ENCODE data around the gene RTN1. TPM values are rescaled to one million over a fixed set of nuclear protein-coding genes. Genes with fewer than 3 reads are reported as not detected.

Gene RTN1
- total RNA-seq, 1 experiment from 2014 or later, result not detected

DNA sequence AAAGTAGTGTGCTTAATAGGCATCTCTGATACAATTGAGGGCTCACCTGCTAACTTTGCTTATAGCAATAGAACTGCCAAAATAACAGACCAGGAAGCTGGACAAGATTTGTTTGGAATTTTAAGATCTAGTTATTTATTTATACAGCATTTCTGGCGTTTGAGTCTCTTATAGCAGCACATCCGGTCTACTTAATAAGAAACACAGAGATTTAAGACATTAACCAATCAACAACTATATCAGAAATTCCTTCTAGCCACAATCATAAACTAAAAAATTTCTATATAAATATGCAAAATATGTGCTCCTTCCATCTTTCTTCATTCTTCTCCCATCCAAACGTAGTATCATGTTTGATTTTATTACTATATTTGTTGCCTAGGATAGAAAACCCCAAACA lies 2.6 kb downstream of the RTN1 start:
- DNase-seq (ENCODE audit: low read depth, low spot score), result no peak
- in situ Hi-C loops (cut with HindIII; ENCODE audit: low pct_unique_long_range_greater_than_20kb, low sequenced_read_pairs), result no loop called here

DNA sequence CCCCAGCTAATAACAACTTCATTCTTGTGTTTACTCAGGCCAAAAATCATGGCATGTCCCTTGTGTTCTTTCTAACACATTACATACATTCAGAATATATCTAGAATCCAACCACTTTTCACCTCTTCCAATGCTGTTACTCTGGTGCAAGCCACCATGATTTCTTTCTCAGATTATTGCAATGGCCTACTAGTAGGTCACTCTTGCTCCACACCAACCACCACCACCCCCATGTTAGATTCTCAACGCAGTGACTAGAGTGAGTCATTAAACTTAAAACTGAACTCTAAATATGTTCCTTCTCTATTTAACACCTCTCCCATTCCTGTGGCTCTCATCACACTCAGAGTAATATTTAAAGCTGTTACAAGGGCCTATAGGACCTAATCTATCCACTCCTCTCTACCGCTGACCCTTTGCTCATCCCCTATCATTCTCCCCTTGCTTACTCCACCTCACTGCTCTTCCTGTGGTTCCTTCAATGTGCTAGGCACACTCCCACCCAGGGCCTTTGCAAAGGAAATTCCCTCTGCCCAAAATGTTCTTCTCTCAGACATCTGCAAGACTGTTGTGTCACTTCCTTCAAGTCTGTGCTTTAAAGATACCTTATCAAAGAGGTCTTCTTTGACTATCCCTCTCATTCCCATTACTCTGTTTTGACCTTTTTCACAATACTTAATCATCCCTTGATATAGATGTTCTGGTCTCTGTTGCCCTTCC lies 6.6 kb downstream of the RTN1 start:
- in situ Hi-C loops (cut with HindIII; ENCODE audit: low pct_unique_long_range_greater_than_20kb, low sequenced_read_pairs), result no loop called here
- DNase-seq (ENCODE audit: low read depth, low spot score), result no peak

DNA sequence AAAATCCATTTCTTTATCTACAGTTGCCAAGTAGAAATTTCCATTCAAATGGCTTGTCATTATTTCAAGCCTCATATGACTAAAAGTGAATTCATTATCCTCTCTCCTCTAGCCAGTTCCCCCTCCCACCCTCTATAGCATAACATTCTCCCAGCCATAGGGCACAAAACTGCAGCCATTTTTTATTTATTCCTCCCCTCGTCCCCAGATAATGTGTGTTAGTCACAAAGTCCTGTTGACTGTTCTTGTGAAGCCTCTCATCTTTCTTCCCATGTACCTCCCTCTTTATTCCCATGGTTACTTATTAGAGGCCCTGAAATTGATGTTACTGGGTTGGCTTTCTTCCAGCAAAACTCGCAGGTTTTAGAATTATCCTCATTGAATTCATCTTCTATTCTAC lies 13.2 kb downstream of the RTN1 start:
- no peak for DNase-seq (ENCODE audit: low read depth, low spot score)
- in situ Hi-C loops (cut with HindIII; ENCODE audit: low pct_unique_long_range_greater_than_20kb, low sequenced_read_pairs), result no loop called here

DNA sequence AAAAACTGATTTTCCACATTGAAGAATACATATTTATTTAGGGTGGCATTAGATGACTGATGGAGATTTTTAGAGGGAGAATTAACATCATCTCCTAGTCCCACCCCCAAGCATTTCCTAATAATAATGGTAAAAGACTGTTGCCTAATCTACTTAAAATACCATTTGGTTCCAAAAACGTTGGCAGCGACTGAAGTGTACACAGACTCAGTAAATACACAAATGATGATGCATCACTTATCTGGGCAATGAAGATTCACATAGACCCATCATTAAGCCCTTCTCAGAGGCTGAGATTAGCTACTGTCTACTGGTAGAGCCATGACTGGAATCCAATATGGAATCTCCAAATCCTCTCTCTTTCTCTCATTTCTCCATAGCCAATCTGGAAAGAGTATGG lies 18.2 kb downstream of the RTN1 start:
- in situ Hi-C loops (cut with HindIII; ENCODE audit: low pct_unique_long_range_greater_than_20kb, low sequenced_read_pairs), result no loop called here

DNA sequence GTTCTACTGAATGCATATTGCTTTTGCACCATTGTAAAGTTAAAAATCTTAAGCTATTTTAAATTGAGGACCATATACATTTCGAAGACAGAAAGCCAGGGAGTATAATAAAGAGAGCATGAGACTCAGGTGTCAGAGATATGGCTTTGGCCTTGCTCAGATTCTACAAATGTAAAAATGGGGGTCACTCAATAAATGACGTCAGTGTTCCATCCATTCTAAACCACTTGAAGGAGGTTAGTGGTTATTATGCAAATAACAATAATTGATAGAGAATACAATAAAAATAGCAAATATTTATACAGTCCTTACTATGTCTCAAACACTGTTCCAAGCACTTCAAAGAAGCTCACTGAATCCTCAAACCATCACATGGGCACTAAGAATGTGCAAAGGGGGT lies 20.1 kb downstream of the RTN1 start:
- in situ Hi-C loops (cut with HindIII; ENCODE audit: low pct_unique_long_range_greater_than_20kb, low sequenced_read_pairs), result no loop called here
- DNase-seq (ENCODE audit: low read depth, low spot score), result no peak

More for the DNA sequence above, 18.2 kb downstream of the RTN1 start:
- DNase-seq (ENCODE audit: low read depth, low spot score), result no peak

DNA sequence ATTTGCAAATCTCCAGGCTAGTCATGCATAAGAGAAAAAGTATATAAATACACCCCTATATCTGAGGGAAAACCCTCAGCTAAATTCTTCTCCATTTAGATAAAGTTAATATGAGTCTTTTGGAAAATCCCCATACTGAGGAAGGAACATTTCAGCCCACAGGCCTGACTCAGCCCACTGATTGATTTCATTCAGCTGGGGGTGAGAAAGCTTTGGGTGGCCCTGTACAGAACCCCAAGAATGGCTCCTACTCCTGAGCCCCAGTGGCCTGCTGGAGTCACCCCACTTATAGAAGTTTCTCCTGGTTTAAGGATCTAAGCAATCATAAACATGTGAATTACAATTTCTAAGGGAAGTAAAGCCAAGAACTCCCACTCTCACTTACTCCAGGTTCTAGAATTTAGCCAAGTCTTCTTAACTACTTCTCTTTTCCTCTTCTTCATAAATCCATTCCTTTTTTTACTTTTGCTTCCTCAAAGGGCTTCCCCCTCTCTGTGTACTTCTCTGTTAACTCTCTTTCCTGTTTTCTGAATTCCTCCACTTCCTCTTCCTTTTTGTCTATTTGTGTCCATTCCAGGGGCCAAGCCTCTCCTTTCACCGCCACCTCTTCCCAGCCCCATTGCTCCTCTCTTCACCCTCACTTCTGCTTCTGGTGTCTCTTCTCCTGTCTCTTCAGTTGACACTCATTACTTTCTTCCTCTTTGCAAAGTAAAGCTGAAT lies 21.0 kb downstream of the RTN1 start:
- in situ Hi-C loops (cut with HindIII; ENCODE audit: low pct_unique_long_range_greater_than_20kb, low sequenced_read_pairs), result no loop called here
- DNase-seq (ENCODE audit: low read depth, low spot score), result no peak

DNA sequence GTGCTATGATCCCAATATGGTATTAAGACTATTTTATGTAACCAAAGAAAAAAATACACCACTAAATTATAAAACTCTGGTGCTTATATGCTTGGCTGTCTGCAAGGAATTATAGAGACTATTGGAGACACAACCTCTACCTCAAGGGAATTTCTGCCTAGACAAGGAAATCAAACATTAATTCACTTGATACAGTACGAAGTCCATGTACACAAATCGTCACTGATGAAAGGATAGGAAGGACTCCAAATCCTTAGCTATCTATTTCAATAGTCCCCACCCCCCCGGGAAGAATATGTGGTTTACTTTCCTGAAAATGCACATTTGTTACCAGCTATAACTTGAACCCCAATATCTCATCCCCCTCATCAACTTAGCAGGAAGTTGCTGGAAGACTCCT lies 21.9 kb downstream of the RTN1 start:
- in situ Hi-C loops (cut with HindIII; ENCODE audit: low pct_unique_long_range_greater_than_20kb, low sequenced_read_pairs), result no loop called here
- DNase-seq (ENCODE audit: low read depth, low spot score), result no peak

DNA sequence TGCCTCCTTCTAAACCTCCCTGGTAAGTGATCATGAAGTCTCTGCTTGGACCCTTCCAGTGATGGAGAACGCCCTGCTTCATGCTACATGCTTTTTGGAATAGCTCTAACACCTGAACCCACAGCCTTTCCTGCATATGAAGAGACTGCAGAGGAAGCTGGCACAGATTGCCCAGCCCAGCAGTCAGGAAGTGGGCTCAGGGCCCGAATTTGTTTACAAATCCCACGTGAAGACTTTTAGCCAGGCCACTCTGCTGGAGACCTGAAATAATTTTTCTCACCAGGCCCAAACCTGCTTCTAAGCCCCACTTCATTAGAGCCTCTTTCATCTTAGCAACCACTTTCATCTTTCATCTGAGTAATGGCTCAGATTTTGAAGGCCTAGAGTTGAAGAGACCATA lies 22.9 kb downstream of the RTN1 start:
- in situ Hi-C loops (cut with HindIII; ENCODE audit: low pct_unique_long_range_greater_than_20kb, low sequenced_read_pairs), result no loop called here
- DNase-seq (ENCODE audit: low read depth, low spot score), result no peak

DNA sequence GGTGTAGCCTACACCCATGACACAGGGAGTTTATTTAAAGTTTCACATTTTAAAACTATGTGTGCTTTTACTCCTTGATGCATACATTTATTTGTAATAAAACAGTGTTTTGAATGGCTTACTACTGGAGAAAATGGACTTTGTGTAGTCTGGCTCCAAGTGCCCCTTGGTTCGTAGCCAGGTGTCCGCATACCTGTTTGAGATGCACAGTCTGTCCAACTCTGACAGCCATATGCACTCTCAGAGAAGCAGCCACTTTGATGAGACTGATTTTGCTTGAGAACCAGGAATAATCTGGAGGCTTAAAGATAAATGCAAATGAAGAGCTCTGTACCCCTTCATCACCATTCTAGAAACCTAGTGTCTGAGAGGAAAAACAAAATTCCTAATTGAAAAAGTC lies 24.0 kb downstream of the RTN1 start:
- in situ Hi-C loops (cut with HindIII; ENCODE audit: low pct_unique_long_range_greater_than_20kb, low sequenced_read_pairs), result no loop called here
- DNase-seq (ENCODE audit: low read depth, low spot score), result no peak

DNA sequence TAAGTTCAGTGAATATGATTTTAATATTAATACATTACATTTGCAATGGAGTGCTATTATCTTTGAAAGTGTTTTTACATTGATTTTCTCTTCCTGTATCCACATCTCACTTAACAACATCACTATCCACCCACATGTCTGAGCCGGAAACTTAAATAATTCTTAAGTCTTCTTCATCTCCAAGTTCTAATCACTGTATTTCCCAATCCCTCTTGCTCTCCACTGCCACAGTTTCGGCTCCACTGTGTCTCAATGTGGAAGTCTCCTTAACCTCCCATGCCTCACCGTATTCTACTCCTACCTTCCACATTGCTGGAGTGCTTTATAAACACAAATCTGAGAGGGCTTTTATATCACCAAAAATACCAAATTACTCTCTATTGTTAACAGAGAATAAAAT lies 25.3 kb downstream of the RTN1 start:
- in situ Hi-C loops (cut with HindIII; ENCODE audit: low pct_unique_long_range_greater_than_20kb, low sequenced_read_pairs), result no loop called here
- DNase-seq (ENCODE audit: low read depth, low spot score), result no peak

DNA sequence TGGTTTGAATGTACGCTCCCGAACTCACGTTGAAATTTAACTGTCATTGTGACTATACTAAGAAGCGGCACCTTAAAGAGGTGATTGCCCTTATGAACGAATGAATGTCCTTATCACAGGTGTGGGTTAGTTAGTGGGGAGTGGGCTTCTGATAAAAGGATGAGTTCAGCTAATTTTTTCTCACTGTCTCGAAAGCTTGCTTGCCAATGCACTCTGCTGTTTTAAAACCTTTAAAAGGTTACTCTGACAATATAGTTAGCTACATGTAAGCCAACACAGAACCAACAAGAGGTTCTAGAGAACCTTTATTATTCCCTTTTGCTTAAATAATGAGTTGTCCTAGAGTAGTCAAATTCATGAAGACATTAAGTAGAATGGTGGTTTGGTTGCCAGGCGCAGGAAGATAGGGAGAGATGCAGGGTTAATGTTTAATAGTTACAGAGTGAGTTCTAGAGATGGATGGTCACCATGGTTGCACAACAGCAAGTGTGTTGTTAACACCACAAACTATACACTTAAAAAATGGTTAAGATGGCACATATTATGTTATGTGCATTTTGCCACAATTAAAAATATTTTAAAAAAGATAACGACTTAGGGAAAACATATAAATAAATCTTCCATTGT lies 26.3 kb downstream of the RTN1 start:
- in situ Hi-C loops (cut with HindIII; ENCODE audit: low pct_unique_long_range_greater_than_20kb, low sequenced_read_pairs), result no loop called here

DNA sequence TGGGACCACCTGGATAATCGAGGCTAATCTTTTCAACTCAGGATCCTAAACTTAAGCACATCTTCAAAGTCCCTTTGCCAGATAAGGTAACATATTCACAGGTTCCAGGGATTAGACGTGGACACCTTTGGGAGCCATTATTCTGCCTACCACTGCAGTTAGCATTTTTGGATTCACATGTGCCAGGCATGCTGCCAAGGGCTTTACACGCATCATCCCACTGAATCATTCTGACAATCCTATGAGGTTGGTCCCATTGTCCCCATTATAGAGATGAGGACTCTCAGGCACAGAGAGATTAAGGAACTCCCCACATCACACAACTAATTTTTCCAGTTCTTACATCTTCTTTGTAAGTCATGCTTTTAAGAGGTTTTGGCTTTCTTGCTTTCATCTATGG lies 34.5 kb downstream of the RTN1 start:
- DNase-seq (ENCODE audit: low read depth, low spot score), result no peak
- in situ Hi-C loops (cut with HindIII; ENCODE audit: low pct_unique_long_range_greater_than_20kb, low sequenced_read_pairs), result no loop called here

More for the DNA sequence above, 26.3 kb downstream of the RTN1 start:
- no peak for DNase-seq (ENCODE audit: low read depth, low spot score)

DNA sequence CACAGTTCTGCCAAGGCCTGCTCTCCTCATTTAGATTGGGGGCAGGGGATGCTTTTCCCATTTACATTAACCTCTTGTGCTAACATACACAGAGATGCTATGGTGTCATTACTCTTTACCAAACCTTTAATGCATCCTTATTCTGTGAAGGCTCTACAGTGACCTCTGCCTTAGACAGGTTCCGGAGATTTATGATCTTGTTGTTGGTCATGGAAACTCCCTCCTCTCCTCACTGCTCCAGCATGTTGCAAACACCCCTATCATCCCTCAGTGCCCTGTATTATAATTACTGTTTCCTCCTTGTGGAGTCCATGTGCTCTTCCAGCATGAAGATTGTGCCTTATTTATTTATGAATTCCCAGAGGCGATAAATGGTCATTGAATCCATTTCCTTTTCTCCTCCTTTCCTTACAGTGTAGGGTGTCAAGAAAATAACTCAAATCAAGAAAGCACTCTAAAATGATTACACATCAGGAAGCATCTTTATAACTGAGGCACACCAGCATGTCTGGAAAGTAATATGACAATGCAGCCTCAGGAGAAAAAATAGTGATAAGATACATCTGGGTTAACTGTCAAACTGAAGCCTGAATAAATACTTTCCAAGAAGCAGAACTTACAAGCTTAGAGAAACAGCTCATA lies 37.8 kb downstream of the RTN1 start:
- in situ Hi-C loops (cut with HindIII; ENCODE audit: low pct_unique_long_range_greater_than_20kb, low sequenced_read_pairs), result no loop called here
- no peak for DNase-seq (ENCODE audit: low read depth, low spot score)

DNA sequence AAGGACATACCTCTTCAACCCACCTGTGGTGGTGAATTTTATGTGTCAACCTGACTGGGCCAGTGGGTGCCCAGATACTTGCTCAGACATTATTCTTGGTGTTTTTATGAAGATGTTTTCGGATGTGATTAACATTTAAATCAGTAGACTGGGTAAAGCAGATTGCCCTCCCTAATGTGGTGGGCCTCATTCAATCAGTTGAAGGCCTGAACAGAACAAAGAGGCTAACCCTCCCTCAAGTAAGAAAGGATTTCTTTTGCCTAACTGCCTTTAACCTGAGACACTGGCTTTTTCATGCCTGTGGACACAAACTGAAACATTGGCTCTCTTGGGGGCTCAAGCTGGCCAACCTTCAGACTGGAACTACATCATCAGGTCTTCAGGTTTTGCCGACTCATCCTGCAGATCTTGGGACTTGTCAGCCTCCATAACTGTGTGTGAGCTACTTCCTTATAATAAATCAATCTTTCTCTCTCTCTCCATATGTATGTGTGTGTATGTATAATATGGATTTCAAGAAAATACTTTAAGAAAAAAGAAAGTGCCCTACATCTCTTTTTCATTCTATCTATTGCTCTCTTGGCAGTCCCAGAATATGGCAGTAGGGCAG lies 39.4 kb downstream of the RTN1 start:
- no peak for DNase-seq (ENCODE audit: low read depth, low spot score)
- in situ Hi-C loops (cut with HindIII; ENCODE audit: low pct_unique_long_range_greater_than_20kb, low sequenced_read_pairs), result no loop called here

DNA sequence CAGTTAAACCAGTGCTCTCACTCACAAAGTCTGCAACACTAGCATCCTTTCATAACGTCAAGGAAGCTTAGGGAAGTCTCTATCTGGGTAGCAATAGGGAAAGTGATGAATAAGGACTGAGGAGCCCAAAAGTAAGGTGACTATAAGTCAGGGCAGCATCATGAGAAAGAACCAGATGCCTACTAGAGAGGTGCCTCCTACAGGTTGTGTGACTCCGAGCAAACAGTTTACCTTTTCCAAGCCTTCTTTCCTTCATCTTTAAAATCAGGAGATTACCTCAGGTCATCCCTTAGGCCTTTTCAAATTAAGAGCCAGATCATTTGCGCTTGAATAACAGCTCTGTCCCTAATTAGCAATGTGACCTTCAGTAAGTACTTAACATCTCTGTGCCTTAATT lies 40.2 kb downstream of the RTN1 start:
- DNase-seq (ENCODE audit: low read depth, low spot score), result no peak
- in situ Hi-C loops (cut with HindIII; ENCODE audit: low pct_unique_long_range_greater_than_20kb, low sequenced_read_pairs), result no loop called here

DNA sequence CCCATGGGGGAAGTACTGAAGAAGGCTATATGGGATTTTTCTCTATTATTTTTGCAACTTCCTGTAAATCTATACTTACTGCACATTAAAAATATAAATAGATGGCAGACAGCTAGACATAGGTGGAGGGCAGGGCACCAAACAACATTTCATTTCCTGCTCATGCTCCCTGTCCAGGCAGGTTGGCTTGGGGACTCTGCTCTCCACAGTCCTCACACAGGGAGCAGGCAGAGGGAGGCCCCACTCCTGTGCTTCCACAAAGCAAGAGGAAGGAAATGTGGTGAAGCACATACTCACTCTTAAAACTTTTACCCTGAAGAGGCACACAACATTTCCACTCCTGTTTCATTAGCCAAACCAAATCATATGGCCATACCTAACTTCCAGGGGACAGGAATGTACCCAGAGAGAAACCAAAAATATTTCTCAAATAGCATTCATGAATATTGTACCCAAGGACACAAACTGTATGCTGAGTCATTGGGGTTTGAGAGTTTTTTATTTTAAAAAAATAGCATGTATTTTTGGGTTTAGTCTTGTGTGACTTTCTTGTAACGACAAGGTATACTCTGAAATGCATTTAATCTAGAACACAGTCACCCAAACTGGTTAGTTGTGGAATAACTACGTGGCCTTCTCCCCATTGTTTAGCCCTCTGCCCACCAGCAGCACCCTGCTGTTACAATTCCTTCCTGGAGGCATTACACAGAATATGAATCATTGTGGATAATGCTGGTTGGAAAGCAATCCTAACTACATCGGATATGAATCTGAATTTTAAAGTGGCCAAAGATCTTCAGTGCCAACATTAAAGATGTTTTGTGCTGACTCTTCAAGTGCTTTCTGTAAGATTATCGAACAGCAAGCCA lies 40.9 kb downstream of the RTN1 start:
- no peak for DNase-seq (ENCODE audit: low read depth, low spot score)
- in situ Hi-C loops (cut with HindIII; ENCODE audit: low pct_unique_long_range_greater_than_20kb, low sequenced_read_pairs), result no loop called here

DNA sequence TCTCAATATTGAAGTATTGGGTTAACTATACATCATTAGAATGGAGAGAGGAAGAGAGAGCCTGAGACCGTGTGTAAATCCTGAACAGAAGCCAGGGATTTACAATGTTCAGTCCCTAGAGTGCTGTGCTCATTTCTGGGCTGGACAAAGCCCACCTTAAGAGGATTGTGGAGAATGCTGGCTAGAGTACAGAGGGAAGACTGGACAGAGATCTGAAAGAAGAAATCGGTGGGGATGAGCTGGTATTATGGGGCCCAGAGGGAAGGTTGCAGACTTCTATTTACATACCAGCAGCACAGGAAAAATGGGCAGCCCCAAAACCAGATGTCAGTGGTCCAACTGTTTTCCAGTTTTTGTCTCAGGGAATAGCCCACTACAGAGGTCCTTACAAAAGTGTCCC lies 42.3 kb downstream of the RTN1 start:
- in situ Hi-C loops (cut with HindIII; ENCODE audit: low pct_unique_long_range_greater_than_20kb, low sequenced_read_pairs), result no loop called here
- DNase-seq (ENCODE audit: low read depth, low spot score), result no peak
